ENCODE measurements around the gene MTX2.

DNA sequence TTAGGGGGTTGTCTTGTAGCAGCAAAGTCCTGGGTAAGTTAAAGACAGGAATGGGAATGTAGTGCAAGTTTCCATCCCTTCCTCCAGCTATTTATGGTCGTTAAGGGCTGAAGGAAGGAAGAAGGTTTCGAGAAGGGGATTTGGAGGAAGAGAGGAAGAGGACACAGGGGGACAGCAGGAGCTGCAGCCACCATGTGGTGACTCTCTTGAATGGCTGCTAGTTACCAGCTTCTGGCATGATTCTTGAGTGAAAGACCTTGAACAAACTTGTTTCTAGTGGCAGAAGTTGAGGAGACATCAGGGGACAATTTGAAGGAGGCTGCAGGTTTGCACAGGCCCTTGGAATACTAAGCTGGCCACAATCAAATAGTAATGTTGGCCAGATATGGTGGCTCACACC, 116.6 kb downstream of the MTX2 start:
- no peak for TF ChIP-seq POLR2A (IDR thresholded peaks at IDR 0.05)
- TF ChIP-seq, protein P1, sequence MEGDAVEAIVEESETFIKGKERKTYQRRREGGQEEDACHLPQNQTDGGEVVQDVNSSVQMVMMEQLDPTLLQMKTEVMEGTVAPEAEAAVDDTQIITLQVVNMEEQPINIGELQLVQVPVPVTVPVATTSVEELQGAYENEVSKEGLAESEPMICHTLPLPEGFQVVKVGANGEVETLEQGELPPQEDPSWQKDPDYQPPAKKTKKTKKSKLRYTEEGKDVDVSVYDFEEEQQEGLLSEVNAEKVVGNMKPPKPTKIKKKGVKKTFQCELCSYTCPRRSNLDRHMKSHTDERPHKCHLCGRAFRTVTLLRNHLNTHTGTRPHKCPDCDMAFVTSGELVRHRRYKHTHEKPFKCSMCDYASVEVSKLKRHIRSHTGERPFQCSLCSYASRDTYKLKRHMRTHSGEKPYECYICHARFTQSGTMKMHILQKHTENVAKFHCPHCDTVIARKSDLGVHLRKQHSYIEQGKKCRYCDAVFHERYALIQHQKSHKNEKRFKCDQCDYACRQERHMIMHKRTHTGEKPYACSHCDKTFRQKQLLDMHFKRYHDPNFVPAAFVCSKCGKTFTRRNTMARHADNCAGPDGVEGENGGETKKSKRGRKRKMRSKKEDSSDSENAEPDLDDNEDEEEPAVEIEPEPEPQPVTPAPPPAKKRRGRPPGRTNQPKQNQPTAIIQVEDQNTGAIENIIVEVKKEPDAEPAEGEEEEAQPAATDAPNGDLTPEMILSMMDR (IDR thresholded peaks at IDR 0.05), result no peak
